T-cell (primary cell): Measurements from ENCODE around the gene CBLL1. TPM values are rescaled to one million over a fixed set of nuclear protein-coding genes. Genes with fewer than 3 reads are reported as not detected.

Experiments used
- ATAC-seq, 4 experiments: fragments of 200-7000 bp in 3 of 4; fragments of 150-1000 bp in 1 of 4; cut with Tn5 transposase; replicated peaks in 1 of 4; 1 replicate in 3 of 4; 2 replicates in 1 of 4; pipeline ENCODE4 v1.10.0; 2021; ENCODE audit warnings: moderate library complexity in 3 of 4, mild to moderate bottlenecking in 2 of 4, moderate number of reproducible peaks in 1 of 4
- CTCF ChIA-PET, 2 donors: fragments of 300-600 bp; sonication (Branson Sonifier 250); formaldehyde crosslinking; loops; one replicate each; lab custom pipeline; 2022; ENCODE audit warnings: antibody characterized with exemption in 2 of 2; lab: Charles Lee
- POLR2A ChIA-PET, 2 donors: fragments of 300-600 bp; sonication (Branson Sonifier 250); formaldehyde crosslinking; loops; one replicate each; lab custom pipeline; 2022; ENCODE audit warnings: antibody characterized with exemption in 2 of 2; lab: Charles Lee
- DNase-seq, 35 experiments: peaks; one replicate each; pipeline versions ENCODE4 v3.0.0 to v3.0.0-alpha.2; 2013 to 2023
- H3K27ac ChIP-seq: one replicate; pipeline ENCODE4 v1.5.1; 2013; ENCODE audit warnings: low read length
- H3K27me3 ChIP-seq, 2 experiments: replicated peaks in 1 of 2; 1 replicate in 1 of 2; 2 replicates in 1 of 2; pipeline versions ENCODE4 v1.6.1 to v1.7.0; 2013; ENCODE audit warnings: low read length in 1 of 2, mixed read lengths in 1 of 2; ENCODE audit not compliant: control insufficient read depth in 2 of 2, insufficient read depth in 2 of 2; ENCODE audit errors: extremely low read depth in 1 of 2
- H3K36me3 ChIP-seq, 2 donors: 1 replicate in 1 of 2; 2 replicates in 1 of 2; pipeline versions ENCODE4 v1.6.1 to v1.7.0; 2013; ENCODE audit warnings: low read length in 1 of 2; ENCODE audit not compliant: control insufficient read depth in 2 of 2, insufficient read depth in 1 of 2; ENCODE audit errors: extremely low read depth in 1 of 2
- H3K4me1 ChIP-seq, 2 experiments: 1 replicate in 1 of 2; 2 replicates in 1 of 2; pipeline versions ENCODE4 v1.6.1 to v1.7.0; 2013; ENCODE audit warnings: low read length in 2 of 2, mixed read lengths in 1 of 2; ENCODE audit not compliant: insufficient read depth in 2 of 2, control insufficient read depth in 1 of 2; ENCODE audit errors: extremely low read depth in 1 of 2
- H3K4me3 ChIP-seq, 2 donors: 1 replicate in 1 of 2; 2 replicates in 1 of 2; pipeline versions ENCODE4 v1.5.1 to v1.7.0; 2013; ENCODE audit warnings: mild to moderate bottlenecking in 2 of 2, low read length in 1 of 2, moderate library complexity in 1 of 2; ENCODE audit not compliant: control insufficient read depth in 1 of 2; ENCODE audit errors: extremely low read depth in 1 of 2
- H3K9me3 ChIP-seq: 2 replicates; pipeline ENCODE4 v1.7.0; 2013
- H3K27ac Mint-ChIP-seq, 2 donors: one replicate each; pipeline ENCODE4 v1.8.0; 2020 to 2021; ENCODE audit warnings: mild to moderate bottlenecking in 2 of 2, mixed read lengths in 2 of 2
- H3K27me3 Mint-ChIP-seq, 2 donors: one replicate each; pipeline ENCODE4 v1.8.0; 2021 to 2022; ENCODE audit warnings: mixed read lengths in 2 of 2
- H3K36me3 Mint-ChIP-seq: one replicate; pipeline ENCODE4 v1.8.0; 2021; ENCODE audit warnings: mixed read lengths
- H3K4me1 Mint-ChIP-seq, 3 donors: one replicate each; pipeline ENCODE4 v1.8.0; 2020 to 2022; ENCODE audit warnings: mixed read lengths in 3 of 3, mild to moderate bottlenecking in 1 of 3
- H3K4me3 Mint-ChIP-seq, 3 donors: one replicate each; pipeline ENCODE4 v1.8.0; 2020 to 2022; ENCODE audit warnings: mild to moderate bottlenecking in 3 of 3, mixed read lengths in 3 of 3, moderate library complexity in 3 of 3
- H3K9me3 Mint-ChIP-seq, 3 donors: one replicate each; pipeline ENCODE4 v1.8.0; 2020 to 2022; ENCODE audit warnings: mixed read lengths in 3 of 3
- WGBS: methylation state at CpG from one replicate; pipeline ENCODE4 v1.1.5; 2013; ENCODE audit warnings: missing lambda C conversion rate; ENCODE audit not compliant: insufficient coverage; 5-methylcytosine and 5-hydroxymethylcytosine counted together
- total RNA-seq, 35 experiments: library from RNA in 6 of 35; stranded (reverse) in 6 of 35; fragments of 120-200 nt in 1 of 35; gene quantifications; one replicate each; pipeline versions ENCODE4 v1.2.1 to v1.2.4 and lab custom pipeline; 2013 to 2026

The CBLL1 gene, protein sequence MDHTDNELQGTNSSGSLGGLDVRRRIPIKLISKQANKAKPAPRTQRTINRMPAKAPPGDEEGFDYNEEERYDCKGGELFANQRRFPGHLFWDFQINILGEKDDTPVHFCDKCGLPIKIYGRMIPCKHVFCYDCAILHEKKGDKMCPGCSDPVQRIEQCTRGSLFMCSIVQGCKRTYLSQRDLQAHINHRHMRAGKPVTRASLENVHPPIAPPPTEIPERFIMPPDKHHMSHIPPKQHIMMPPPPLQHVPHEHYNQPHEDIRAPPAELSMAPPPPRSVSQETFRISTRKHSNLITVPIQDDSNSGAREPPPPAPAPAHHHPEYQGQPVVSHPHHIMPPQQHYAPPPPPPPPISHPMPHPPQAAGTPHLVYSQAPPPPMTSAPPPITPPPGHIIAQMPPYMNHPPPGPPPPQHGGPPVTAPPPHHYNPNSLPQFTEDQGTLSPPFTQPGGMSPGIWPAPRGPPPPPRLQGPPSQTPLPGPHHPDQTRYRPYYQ
- total RNA-seq (10 to 100 TPM; 50.5 to 70.1 (median 61.6) TPM), total RNA-seq (lab: John Stamatoyannopoulos, UW) (35.2 to 108 (median 62.7) reads per million in 29 experiments)
- total RNA-seq (2013), result 61.2 TPM

DNA sequence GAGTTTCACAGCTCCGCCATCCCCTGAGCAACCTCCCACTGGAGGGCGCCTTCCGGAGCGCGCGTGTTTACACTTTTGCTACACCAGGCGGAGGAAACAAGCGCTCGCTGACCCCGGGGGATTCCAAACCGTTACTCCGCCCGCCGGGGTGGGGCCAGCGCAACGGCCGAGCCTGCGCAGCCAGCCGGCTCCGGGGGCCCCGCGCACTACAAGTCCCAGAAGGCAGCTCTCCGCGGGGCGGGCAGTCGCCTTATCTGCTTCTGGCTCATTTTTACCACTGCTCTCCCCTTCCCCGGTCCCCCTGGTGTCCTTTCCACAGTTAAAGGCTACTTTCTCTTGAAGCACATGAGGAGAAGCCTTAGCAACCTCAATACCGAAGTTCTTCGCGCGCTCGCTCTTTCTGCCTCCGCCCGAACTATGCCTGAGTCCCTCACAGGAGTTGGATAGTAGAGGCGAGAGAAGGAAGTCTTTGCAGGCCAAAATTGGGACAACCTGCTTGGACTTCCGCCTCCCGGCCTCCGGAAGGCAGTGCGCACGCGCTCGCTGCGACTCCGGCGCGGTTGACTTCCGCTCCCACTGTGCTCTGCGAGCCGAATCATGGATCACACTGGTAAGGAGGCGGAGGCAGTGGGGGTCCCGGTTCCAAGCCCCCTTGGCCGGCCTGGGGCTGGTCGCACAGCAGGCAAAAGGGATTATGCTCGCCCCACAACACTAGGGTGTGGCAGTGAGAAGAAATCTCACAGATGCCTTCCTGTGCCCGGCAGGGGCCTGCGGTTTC is at the start of gene CBLL1:
Gene CBLL1, plus strand, starts transcription at position 576 of the 778 bp plus-strand sequence. Its CDS starts 22 bp downstream, at position 598.
- peaks cover 52 to 55% (median 55%) of the 10 kb centered on the region in 3 donors for H3K4me1 Mint-ChIP-seq
- H3K27me3 Mint-ChIP-seq, result no peaks in the 10 kb centered on the region
- peak within 1 kb of the TSS; percentile 100 for H3K27ac ChIP-seq
- peaks cover 8% of the 10 kb centered on the region for H3K36me3 Mint-ChIP-seq
- POLR2A ChIA-PET, result interaction anchor here (0.6 to 2.5 kb wide), 12 partner anchors 8 to 1459 kb away, joined by 3 to 17 read pairs (median 4); partner anchors contain the start of genes HBP1 (in 2 of the 2), DLD (in 1 of the 2) and NAMPT (in 1 of the 2)
- 0% methylated on average over 46 of the region's 56 CpGs for WGBS
- DNase-seq (peak; percentile 95 to 99 (median 97)), ATAC-seq (peak; percentile 92 to 96 (median 92))
- peaks cover 22 to 37% of the 10 kb centered on the region in 2 experiments for H3K4me1 ChIP-seq
- no peaks in the 10 kb centered on the region for H3K9me3 Mint-ChIP-seq
- peak within 1 kb of the TSS; percentile 100 for H3K27ac Mint-ChIP-seq
- peak within 1 kb of the TSS; percentile 78 to 99 for H3K4me3 ChIP-seq
- peaks cover 0 to under 1% of the 10 kb centered on the region in 2 donors for H3K36me3 ChIP-seq
- peak within 1 kb of the TSS; percentile 94 to 97 (median 96) for H3K4me3 Mint-ChIP-seq
- H3K27me3 ChIP-seq, result no peaks in the 10 kb centered on the region
- H3K9me3 ChIP-seq, result no peaks in the 10 kb centered on the region
- CTCF ChIA-PET, result interaction anchor here (0.7 to 4.9 kb wide), 23 partner anchors 8 to 575 kb away, joined by 3 to 75 read pairs (median 6); partner anchors contain the start of genes COG5 (in 2 of the 2), DUS4L (in 2 of the 2), DLD (in 1 of the 2) and HBP1 (in 1 of the 2)

DNA sequence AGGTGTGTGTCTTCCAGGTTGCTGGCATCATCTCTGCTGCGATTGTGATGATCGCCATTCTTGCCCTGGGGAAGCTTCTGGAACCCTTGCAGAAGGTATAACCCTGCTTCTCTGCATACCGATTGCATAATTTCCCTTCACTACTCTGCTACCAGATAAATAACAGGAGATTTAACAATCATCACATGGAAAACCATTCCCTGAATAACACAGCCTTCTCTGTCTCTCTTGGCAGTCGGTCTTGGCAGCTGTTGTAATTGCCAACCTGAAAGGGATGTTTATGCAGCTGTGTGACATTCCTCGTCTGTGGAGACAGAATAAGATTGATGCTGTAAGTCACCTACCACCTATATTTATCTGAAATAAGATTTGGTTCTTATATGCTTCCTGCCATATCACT is 49.6 kb upstream of the CBLL1 start:
- Mint-ChIP-seq H3K27me3 (peaks cover 10 to 11% of the 10 kb centered on the region in 2 donors), H3K4me3 (no peak overlapping the region), H3K36me3 (no peaks in the 10 kb centered on the region), H3K9me3 (no peaks in the 10 kb centered on the region), H3K4me1 (no peaks in the 10 kb centered on the region), H3K27ac (no peak overlapping the region)
- ChIA-PET CTCF (interaction anchor here in 1 of 2 donors (0.5 kb wide), 1 partner anchor 23 kb away, joined by 3 read pairs; no protein-coding TSS in a partner anchor), POLR2A (interaction anchor here in 1 of 2 donors (0.5 kb wide), 1 partner anchor 129 kb away, joined by 4 read pairs; no protein-coding TSS in a partner anchor)
- no peak for ATAC-seq
- Histone ChIP-seq H3K27me3 (peaks cover 0 to 3% of the 10 kb centered on the region in 2 experiments), H3K4me1 (no peaks in the 10 kb centered on the region), H3K9me3 (no peaks in the 10 kb centered on the region), H3K4me3 (no peak overlapping the region), H3K36me3 (no peaks in the 10 kb centered on the region), H3K27ac (no peak overlapping the region)
- 90% methylated on average over 2 of the region's 5 CpGs for WGBS
- no peak for DNase-seq

DNA sequence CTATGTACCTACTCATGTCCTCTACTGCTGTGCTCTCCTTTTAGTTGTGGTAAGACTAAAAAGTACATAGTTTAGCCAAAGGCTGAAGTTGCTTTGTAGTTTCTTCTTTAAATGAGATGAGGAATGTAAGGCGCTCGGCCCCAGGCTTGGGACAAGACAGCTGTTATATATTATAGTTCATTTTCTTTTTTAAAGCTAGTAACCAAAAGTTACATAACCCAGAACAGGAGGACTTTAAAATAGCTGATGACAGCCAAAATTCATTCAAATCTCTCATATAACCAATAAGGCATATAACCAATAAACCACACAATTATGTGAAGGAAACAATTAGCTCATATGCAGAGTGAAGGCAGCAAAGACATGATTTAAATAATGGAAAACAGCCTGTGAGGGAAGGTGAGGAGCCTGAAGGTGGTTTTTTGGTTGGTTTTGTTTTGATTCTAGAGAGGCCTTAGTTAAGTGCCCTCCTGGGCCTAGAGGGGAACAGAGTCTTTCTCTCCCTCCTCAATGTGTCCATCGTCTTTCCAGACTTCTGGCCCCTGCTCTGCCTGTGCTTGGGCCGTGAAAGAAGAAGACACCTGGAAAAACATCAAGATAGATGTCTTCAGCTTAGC is 47.5 kb upstream of the CBLL1 start:
- Mint-ChIP-seq H3K36me3 (no peaks in the 10 kb centered on the region), H3K4me3 (no peak overlapping the region), H3K27me3 (peaks cover 7 to 17% of the 10 kb centered on the region in 2 donors), H3K4me1 (no peaks in the 10 kb centered on the region), H3K27ac (no peak overlapping the region), H3K9me3 (no peaks in the 10 kb centered on the region)
- no peak for DNase-seq
- Histone ChIP-seq H3K4me3 (no peak overlapping the region), H3K4me1 (no peaks in the 10 kb centered on the region), H3K27me3 (peaks cover 0 to 3% of the 10 kb centered on the region in 2 experiments), H3K27ac (no peak overlapping the region), H3K36me3 (no peaks in the 10 kb centered on the region), H3K9me3 (no peaks in the 10 kb centered on the region)
- POLR2A ChIA-PET, result no interaction called here
- whole genome bisulfite sequencing, result 60% methylated on average over 2 of the region's 4 CpGs
- ATAC-seq, result no peak
- CTCF ChIA-PET, result no interaction called here

DNA sequence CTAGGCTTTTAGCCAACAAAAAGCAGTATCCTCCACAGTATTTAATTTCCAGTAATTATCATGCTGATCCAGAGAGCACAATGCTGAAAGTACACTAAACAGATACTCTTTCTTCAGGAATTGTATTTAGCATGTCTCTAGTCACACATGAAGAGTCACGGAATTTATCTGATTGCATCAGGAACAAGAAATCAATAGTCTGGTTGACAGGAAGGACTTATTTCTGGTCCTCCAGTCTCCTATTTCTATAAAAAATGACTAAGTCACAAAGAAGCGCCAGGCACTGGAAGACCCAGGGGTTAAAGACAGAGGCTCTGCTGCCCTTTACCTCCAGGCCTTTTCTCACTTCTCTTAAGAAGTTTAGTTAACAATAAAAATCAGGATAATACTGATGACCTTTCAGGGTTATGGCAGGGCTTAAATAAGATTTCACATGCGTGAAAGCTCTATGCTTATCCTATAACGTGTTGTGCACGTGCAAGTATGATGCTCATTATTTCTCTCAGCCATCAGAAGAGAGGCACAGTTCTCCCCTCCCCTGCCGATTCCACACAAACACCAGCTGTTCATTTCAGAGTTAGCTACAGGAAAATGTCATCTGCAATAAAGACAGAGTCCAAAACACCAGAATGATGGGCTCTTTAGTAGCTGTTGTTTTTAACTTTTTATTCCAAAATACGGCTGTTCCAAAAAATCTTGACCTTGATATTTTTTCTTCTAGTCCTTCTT is 46.5 kb upstream of the CBLL1 start:
- Histone ChIP-seq H3K4me3 (no peak overlapping the region), H3K27ac (no peak overlapping the region), H3K4me1 (no peaks in the 10 kb centered on the region), H3K27me3 (no peaks in the 10 kb centered on the region), H3K36me3 (no peaks in the 10 kb centered on the region), H3K9me3 (no peaks in the 10 kb centered on the region)
- no peaks in the 10 kb centered on the region for H3K4me1 Mint-ChIP-seq
- 88% methylated on average over 4 of the region's 7 CpGs for WGBS
- DNase-seq (no peak), ATAC-seq (no peak)
- CTCF ChIA-PET, result no interaction called here
- POLR2A ChIA-PET, result no interaction called here
- H3K27me3 Mint-ChIP-seq, result peaks cover 5 to 24% of the 10 kb centered on the region in 2 donors
- H3K27ac Mint-ChIP-seq, result no peak overlapping the region
- H3K36me3 Mint-ChIP-seq, result no peaks in the 10 kb centered on the region
- no peaks in the 10 kb centered on the region for H3K9me3 Mint-ChIP-seq
- no peak overlapping the region for H3K4me3 Mint-ChIP-seq

DNA sequence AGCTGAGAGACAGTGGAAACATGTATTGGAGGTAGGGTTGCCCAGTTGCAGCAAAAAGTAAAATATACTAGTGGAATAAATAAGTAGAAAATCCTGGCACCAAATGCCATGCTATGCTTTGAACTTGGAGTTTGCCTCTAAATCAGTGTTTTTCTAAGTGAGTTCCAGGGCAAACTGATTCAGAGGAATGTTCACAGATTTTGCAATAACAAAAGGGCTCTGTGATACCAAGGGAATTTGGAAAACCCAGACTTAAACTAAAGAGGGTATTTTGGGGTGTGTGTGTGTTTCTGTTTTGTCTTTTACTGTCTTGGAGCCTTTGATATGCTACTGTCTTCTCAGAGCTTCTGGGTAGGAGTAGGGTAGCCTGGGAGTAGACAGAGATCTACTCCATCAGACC is 43.4 kb upstream of the CBLL1 start:
- no peaks in the 10 kb centered on the region for H3K36me3 ChIP-seq
- ATAC-seq, result no peak
- H3K4me3 ChIP-seq, result no peak overlapping the region
- H3K9me3 ChIP-seq, result no peaks in the 10 kb centered on the region
- H3K4me3 Mint-ChIP-seq, result no peak overlapping the region
- H3K9me3 Mint-ChIP-seq, result no peaks in the 10 kb centered on the region
- peaks cover 0 to 2% of the 10 kb centered on the region in 2 experiments for H3K4me1 ChIP-seq
- peaks cover 4 to 8% (median 7%) of the 10 kb centered on the region in 3 donors for H3K4me1 Mint-ChIP-seq
- DNase-seq, result no peak
- ChIA-PET POLR2A (no interaction called here), CTCF (no interaction called here)
- no peaks in the 10 kb centered on the region for H3K36me3 Mint-ChIP-seq
- H3K27ac Mint-ChIP-seq, result no peak overlapping the region
- peaks cover 2 to 14% of the 10 kb centered on the region in 2 donors for H3K27me3 Mint-ChIP-seq
- H3K27me3 ChIP-seq, result no peaks in the 10 kb centered on the region
- H3K27ac ChIP-seq, result no peak overlapping the region
